SK-N-SH (cell line): ENCODE results near the gene FH. TPM values are rescaled to one million over a fixed set of nuclear protein-coding genes. Genes with fewer than 3 reads are reported as not detected.

Experiments used
- CTCF ChIA-PET: fragments of 300-600, 350-600 bp; formaldehyde crosslinking; extraction: SDS; loops from one replicate; lab custom pipeline; 2021; lab: Yijun Ruan, JAX
- POLR2A ChIA-PET: fragments of 350-600 bp; sonication (Branson Sonifier 250); formaldehyde crosslinking; extraction: SDS; loops from one replicate; lab custom pipeline; 2020; ENCODE audit warnings: antibody characterized with exemption, inconsistent platforms; lab: Yijun Ruan, JAX
- DNase-seq: peaks from one replicate; pipeline ENCODE4 v3.0.0; 2012
- H2AFZ ChIP-seq: fragments of 200-600 bp; sonication (generic); 2 replicates; pipeline ENCODE4 v1.8.1; 2016; ENCODE audit warnings: antibody characterized with exemption, mild to moderate bottlenecking, low read depth
- H3F3A ChIP-seq: fragments of 200-600 bp; sonication (generic); replicated peaks from 2 replicates; pipeline ENCODE3; 2016; ENCODE audit warnings: antibody characterized with exemption, mild to moderate bottlenecking; ENCODE audit not compliant: insufficient read depth
- H3K27ac ChIP-seq, 2 experiments: fragments of 200-500 bp in 1 of 2; fragments of 200-600 bp in 1 of 2; sonication (Bioruptor generic) in 1 of 2; sonication (generic), shearing (Covaris generic) in 1 of 2; 2 replicates each; pipeline versions ENCODE4 v1.5.1 to v1.6.1; 2014 to 2016; ENCODE audit warnings: low read depth in 2 of 2, inconsistent platforms in 1 of 2, low read length in 1 of 2, mild to moderate bottlenecking in 1 of 2, mixed read lengths in 1 of 2
- H3K27me3 ChIP-seq: fragments of 200-600 bp; sonication (generic), shearing (Covaris generic); 2 replicates; pipeline ENCODE4 v1.6.1; 2016; ENCODE audit warnings: mixed run types; ENCODE audit not compliant: insufficient read depth
- H3K36me3 ChIP-seq, 2 experiments: fragments of 200-500 bp in 1 of 2; fragments of 200-600 bp in 1 of 2; sonication (Bioruptor generic) in 1 of 2; sonication (generic) in 1 of 2; replicated peaks in 1 of 2; 2 replicates each; pipeline versions ENCODE3 to v1.5.1; 2014 to 2016; ENCODE audit warnings: low read length in 1 of 2, mild to moderate bottlenecking in 1 of 2; ENCODE audit not compliant: insufficient read depth in 2 of 2, control insufficient read depth in 1 of 2
- H3K4me1 ChIP-seq, 2 experiments: fragments of 200-500 bp in 1 of 2; fragments of 200-600 bp in 1 of 2; sonication (Bioruptor generic) in 1 of 2; sonication (generic), shearing (Covaris generic) in 1 of 2; 2 replicates each; pipeline versions ENCODE4 v1.5.1 to v1.6.1; 2014 to 2016; ENCODE audit warnings: low read depth in 1 of 2, low read length in 1 of 2, mixed run types in 1 of 2; ENCODE audit not compliant: insufficient read depth in 2 of 2, control insufficient read depth in 1 of 2
- H3K4me2 ChIP-seq: fragments of 200-600 bp; sonication (generic), shearing (Covaris generic); 2 replicates; pipeline ENCODE4 v1.6.1; 2017; ENCODE audit warnings: mixed run types
- H3K4me3 ChIP-seq, 2 experiments: fragments of 200-500 bp in 1 of 2; fragments of 200-600 bp in 1 of 2; sonication (Bioruptor generic) in 1 of 2; sonication (generic), shearing (Covaris generic) in 1 of 2; 2 replicates each; pipeline versions ENCODE4 v1.5.1 to v1.8.1; 2014 to 2016; ENCODE audit warnings: low read depth in 2 of 2, inconsistent platforms in 1 of 2, low read length in 1 of 2, mild to moderate bottlenecking in 1 of 2, mixed read lengths in 1 of 2, moderate library complexity in 1 of 2
- H3K79me2 ChIP-seq: fragments of 200-600 bp; sonication (generic); 2 replicates; pipeline ENCODE4 v1.8.1; 2017; ENCODE audit warnings: mild to moderate bottlenecking; ENCODE audit not compliant: insufficient read depth
- H3K9ac ChIP-seq: fragments of 200-600 bp; sonication (generic); 2 replicates; pipeline ENCODE4 v1.6.1; 2017; ENCODE audit warnings: mixed run types
- H3K9me2 ChIP-seq: fragments of 200-600 bp; sonication (generic); 2 replicates; pipeline ENCODE4 v1.6.1; 2017; ENCODE audit warnings: mixed run types
- H3K9me3 ChIP-seq: fragments of 200-600 bp; sonication (generic); 2 replicates; pipeline ENCODE4 v1.6.1; 2017; ENCODE audit warnings: mixed run types, mild to moderate bottlenecking, moderate library complexity
- H4K20me1 ChIP-seq: fragments of 200-600 bp; sonication (generic); 2 replicates; pipeline ENCODE4 v1.6.1; 2017; ENCODE audit warnings: mild to moderate bottlenecking, mixed run types; ENCODE audit not compliant: insufficient read depth
- CHD2 ChIP-seq: fragments of 150-350 bp; IDR thresholded peaks from 2 replicates; pipeline ENCODE4 v1.6.1; 2018; ENCODE audit warnings: low read length; ENCODE audit not compliant: partially characterized antibody
- CTCF ChIP-seq: fragments of 200-600 bp; sonication (generic); IDR thresholded peaks from 2 replicates; pipeline ENCODE4 v1.6.1; 2017; ENCODE audit warnings: antibody characterized with exemption, mild to moderate bottlenecking, moderate library complexity
- GATA2 ChIP-seq: sonication (generic); formaldehyde crosslinking; IDR thresholded peaks from 2 replicates; pipeline ENCODE4 v1.5.0; 2020; ENCODE audit warnings: mild to moderate bottlenecking, missing genetic modification reagents
- IRF3 ChIP-seq: fragments of 150-350 bp; IDR thresholded peaks from 2 replicates; pipeline ENCODE4 v1.6.1; 2016; ENCODE audit warnings: mild to moderate bottlenecking, low read depth, low read length
- MEF2A ChIP-seq: IDR thresholded peaks from 2 replicates; pipeline ENCODE4 v1.4.0; 2012; ENCODE audit warnings: low read depth, borderline replicate concordance
- NRF1 ChIP-seq: IDR thresholded peaks from 2 replicates; pipeline ENCODE4 v1.6.1; 2012; ENCODE audit warnings: low read depth, mild to moderate bottlenecking, low read length
- RAD21 ChIP-seq: IDR thresholded peaks from 2 replicates; pipeline ENCODE4 v1.6.1; 2012; ENCODE audit warnings: mild to moderate bottlenecking, low read length
- RFX5 ChIP-seq: IDR thresholded peaks from 2 replicates; pipeline ENCODE4 v1.6.1; 2012; ENCODE audit warnings: mild to moderate bottlenecking, improper control_type of control experiment, low read length
- SMC3 ChIP-seq: IDR thresholded peaks from 2 replicates; pipeline ENCODE4 v1.6.1; 2012; ENCODE audit warnings: low read depth, low read length, improper control_type of control experiment
- TCF12 ChIP-seq: IDR thresholded peaks from 2 replicates; pipeline ENCODE4 v1.4.0; 2012
- ZBTB33 ChIP-seq: IDR thresholded peaks from 2 replicates; pipeline ENCODE4 v1.4.0; 2012; ENCODE audit warnings: low read depth, borderline replicate concordance
- WGBS: methylation state at CpG from one replicate; pipeline ENCODE4 v1.1.6; 2017; ENCODE audit warnings: low lambda C conversion rate; 5-methylcytosine and 5-hydroxymethylcytosine counted together
- polyA plus RNA-seq, 3 experiments: library from polyadenylated mRNA; depleted of rRNA; stranded (reverse); fragments of >200 nt; gene quantifications; 2 replicates each; pipeline ENCODE4 v1.2.3, GENCODE V29; 2012

Gene FH
- polyA plus RNA-seq, 1 of the 3 experiments (the other 2 are of a cell fraction) = 48.1 TPM

- POLR2A ChIA-PET = no interaction called here
Measured at GRCh38 chr1:241453732-241454131, 65.8 kb downstream of the FH start.

GRCh38 chr1:241451956-241452355 lies 67.6 kb downstream of the FH start:
- Histone ChIP-seq H3K27me3 (no peaks in the 10 kb centered on the region), H3K9ac (no peak overlapping the region), H3K79me2 (no peaks in the 10 kb centered on the region), H3K27ac (no peak overlapping the region), H4K20me1 (no peaks in the 10 kb centered on the region), H3K4me1 (peaks cover 0 to 2% of the 10 kb centered on the region in 2 experiments; a peak in 1 of 4 replicates), H3K9me2 (no peaks in the 10 kb centered on the region), H3K9me3 (no peaks in the 10 kb centered on the region), H3K4me2 (no peak overlapping the region), H3F3A (no peaks in the 10 kb centered on the region), H3K4me3 (no peak overlapping the region), H3K36me3 (no peaks in the 10 kb centered on the region), H2AFZ (no peak overlapping the region)
- POLR2A ChIA-PET = no interaction called here
- CTCF ChIA-PET = no interaction called here
- no peak for DNase-seq
- TF ChIP-seq RAD21 (no peak), IRF3 (no peak), CHD2 (no peak), SMC3 (no peak), TCF12 (no peak), MEF2A (no peak), CTCF (no peak), ZBTB33 (no peak), GATA2 (CRISPR knock-in tag) (no peak)
- WGBS = 57% methylated on average over 4 of the region's 4 CpGs

More at GRCh38 chr1:241453732-241454131, 65.8 kb downstream of the FH start:
- Histone ChIP-seq H3K27ac (no peak overlapping the region), H3F3A (no peaks in the 10 kb centered on the region), H3K27me3 (no peaks in the 10 kb centered on the region), H3K4me1 (no peaks in the 10 kb centered on the region), H3K9me3 (no peaks in the 10 kb centered on the region), H4K20me1 (no peaks in the 10 kb centered on the region), H3K79me2 (no peaks in the 10 kb centered on the region), H3K36me3 (no peaks in the 10 kb centered on the region), H2AFZ (no peak overlapping the region), H3K4me2 (no peak overlapping the region), H3K9ac (no peak overlapping the region), H3K9me2 (no peaks in the 10 kb centered on the region), H3K4me3 (no peak overlapping the region)
- no peak for DNase-seq
- no peak for TF ChIP-seq NRF1
- TF ChIP-seq IRF3 = no peak
- TF ChIP-seq RFX5 = no peak
- 62% methylated on average over 1 of the region's 1 CpG for WGBS
- CTCF ChIA-PET = no interaction called here

Other genes starting within 250 kb of the FH start
- 0.36 and 0.60 TPM in 2 replicates for gene RGS7, start 162.6 kb downstream of the FH start, polyA plus RNA-seq (2012; rRNA removed)
- gene KMO, start 12.6 kb upstream of the FH start, polyA plus RNA-seq (2012; rRNA removed) = not detected in 2 replicates
- gene CHML, start 120.6 kb upstream of the FH start, polyA plus RNA-seq (2012; rRNA removed) = 3.0 and 4.1 TPM in 2 replicates
- 7.8 and 11.0 TPM in 2 replicates for gene OPN3, start 120.6 kb upstream of the FH start, polyA plus RNA-seq (2012; rRNA removed)
- gene WDR64, start 132.5 kb upstream of the FH start, polyA plus RNA-seq (2012; rRNA removed) = not detected in 2 replicates